GM12878 (cell line): ENCODE data around the gene SLC35F3. TPM values are rescaled to one million over a fixed set of nuclear protein-coding genes. Genes with fewer than 3 reads are reported as not detected.

Experiments used
- ATF7 ChIP-seq: fragments of 450-650 bp; IDR thresholded peaks from 2 replicates; pipeline ENCODE4 v1.6.1; 2016; ENCODE audit warnings: low read depth, mild to moderate bottlenecking
- ESRRA ChIP-seq: IDR thresholded peaks from 2 replicates; pipeline ENCODE4 v1.6.1; 2012; ENCODE audit warnings: mild to moderate bottlenecking, low read length, improper control_type of control experiment
- HDGF ChIP-seq: fragments of 450-650 bp; IDR thresholded peaks from 2 replicates; pipeline ENCODE4 v1.6.1; 2016; ENCODE audit warnings: antibody characterized with exemption
- JUNB ChIP-seq: IDR thresholded peaks from 2 replicates; pipeline ENCODE4 v1.6.1; 2016; ENCODE audit warnings: antibody characterized with exemption, mild to moderate bottlenecking
- MXI1 ChIP-seq: fragments of 150-350 bp; IDR thresholded peaks from 2 replicates; pipeline ENCODE4 v1.6.1; 2011; ENCODE audit warnings: low read depth, mild to moderate bottlenecking, inconsistent platforms, low read length, improper control_type of control experiment
- NRF1 ChIP-seq: conservative IDR thresholded peaks from 2 replicates; pipeline ENCODE4 v1.6.1; 2011; ENCODE audit warnings: mild to moderate bottlenecking, low read depth, low read length, improper control_type of control experiment
- POLR2A ChIP-seq: IDR thresholded peaks from 2 replicates; pipeline ENCODE4 v1.6.1; 2011; ENCODE audit warnings: low read depth, mild to moderate bottlenecking, low read length
- RFX5 ChIP-seq: IDR thresholded peaks from 2 replicates; pipeline ENCODE4 v1.6.1; 2011; ENCODE audit warnings: low read depth, low read length, improper control_type of control experiment
- SIX5 ChIP-seq: IDR thresholded peaks from 2 replicates; pipeline ENCODE4 v1.6.1; 2011; ENCODE audit warnings: mild to moderate bottlenecking, low read depth, low read length, moderate library complexity; ENCODE audit not compliant: severe bottlenecking
- SMAD1 ChIP-seq: fragments of 450-650 bp; IDR thresholded peaks from 2 replicates; pipeline ENCODE4 v1.6.1; 2018; ENCODE audit warnings: mild to moderate bottlenecking, low read depth; ENCODE audit not compliant: partially characterized antibody
- SMC3 ChIP-seq: IDR thresholded peaks from 2 replicates; pipeline ENCODE4 v1.6.1; 2011; ENCODE audit warnings: low read length, improper control_type of control experiment, borderline replicate concordance
- SREBF1 ChIP-seq: IDR thresholded peaks from 2 replicates; pipeline ENCODE4 v1.6.1; 2012; ENCODE audit warnings: mild to moderate bottlenecking, low read length
- TAF1 ChIP-seq: IDR thresholded peaks from 2 replicates; pipeline ENCODE4 v1.6.1; 2011; ENCODE audit warnings: mild to moderate bottlenecking, low read depth, low read length, borderline replicate concordance
- WRNIP1 ChIP-seq: IDR thresholded peaks from 2 replicates; pipeline ENCODE4 v1.6.1; 2011; ENCODE audit warnings: low read depth, low read length, improper control_type of control experiment, borderline replicate concordance
- ZNF24 ChIP-seq: fragments of 450-650 bp; IDR thresholded peaks from 2 replicates; pipeline ENCODE4 v1.6.1; 2017; ENCODE audit warnings: antibody characterized with exemption, mild to moderate bottlenecking
- ZNF274 ChIP-seq: IDR thresholded peaks from one replicate; pipeline ENCODE4 v1.8.0; 2011; ENCODE audit not compliant: insufficient read length, insufficient read depth
- ZSCAN29 ChIP-seq: fragments of 450-650 bp; IDR thresholded peaks from 2 replicates; pipeline ENCODE4 v1.6.1; 2017; ENCODE audit warnings: mild to moderate bottlenecking, moderate library complexity
- ZZZ3 ChIP-seq: IDR thresholded peaks from 2 replicates; pipeline ENCODE4 v1.6.1; 2011; ENCODE audit warnings: low read depth; ENCODE audit not compliant: control insufficient read depth, insufficient read length
- polyA plus RNA-seq, 11 experiments: library from polyadenylated mRNA; depleted of rRNA in 4 of 11; unstranded in 6 of 11; stranded (reverse) in 5 of 11; fragments of >200 nt; fragmentation: Nextera tagmentation in 4 of 11; fragmentation: Illumina TruSeq in 1 of 11; extraction: Ambion mirVana in 4 of 11; extraction: Trizol in 1 of 11; gene quantifications; 1 replicate in 1 of 11; 2 replicates in 10 of 11; pipeline versions ENCODE4 v1.2.1 to v1.2.3, GENCODE V29; 2011 to 2016; ENCODE audit warnings: inconsistent platforms in 2 of 11, missing spikeins in 2 of 11, low read depth in 1 of 11
- total RNA-seq, 4 experiments: library from RNA; depleted of rRNA in 3 of 4; stranded (reverse); fragments of >200 nt in 3 of 4; fragmentation: Illumina TruSeq in 1 of 4; extraction: Trizol in 1 of 4; gene quantifications; 2 replicates each; pipeline versions ENCODE4 v1.2.1 to v1.2.3, GENCODE V29; 2013 to 2021
- TF ChIP-seq, protein P1 (sequence below), 3 experiments: IDR thresholded peaks in 2 of 3; conservative IDR thresholded peaks in 1 of 3; 2 replicates each; pipeline ENCODE4 v1.5.1; 2011; ENCODE audit warnings: low read depth in 3 of 3, low read length in 3 of 3, mild to moderate bottlenecking in 3 of 3, control low read depth in 2 of 3, moderate library complexity in 2 of 3, inconsistent platforms in 1 of 3, mixed read lengths in 1 of 3; ENCODE audit not compliant: control insufficient read depth in 2 of 3, insufficient read depth in 1 of 3; ENCODE audit errors: extremely low read depth in 1 of 3
- TF ChIP-seq, protein P2 (sequence below): IDR thresholded peaks from 2 replicates; pipeline ENCODE4 v1.6.1; 2012; ENCODE audit warnings: low read depth, low read length, improper control_type of control experiment
- TF ChIP-seq, protein P3 (sequence below): fragments of 450-650 bp; formaldehyde crosslinking; IDR thresholded peaks from 2 replicates; pipeline ENCODE4 v1.4.0; 2022; ENCODE audit warnings: mild to moderate bottlenecking, moderate library complexity
- TF ChIP-seq, protein P4 (sequence below): fragments of 450-650 bp; formaldehyde crosslinking; IDR thresholded peaks from 2 replicates; pipeline ENCODE4 v1.5.0; 2022; ENCODE audit warnings: mild to moderate bottlenecking, missing genetic modification characterization

Gene SLC35F3
- total and polyA plus RNA-seq, 10 of the 15 experiments (the other 5 are each of a cell fraction or from before 2014, with no cell fraction given), result 1.0 to 8.6 (median 5.7) TPM

DNA sequence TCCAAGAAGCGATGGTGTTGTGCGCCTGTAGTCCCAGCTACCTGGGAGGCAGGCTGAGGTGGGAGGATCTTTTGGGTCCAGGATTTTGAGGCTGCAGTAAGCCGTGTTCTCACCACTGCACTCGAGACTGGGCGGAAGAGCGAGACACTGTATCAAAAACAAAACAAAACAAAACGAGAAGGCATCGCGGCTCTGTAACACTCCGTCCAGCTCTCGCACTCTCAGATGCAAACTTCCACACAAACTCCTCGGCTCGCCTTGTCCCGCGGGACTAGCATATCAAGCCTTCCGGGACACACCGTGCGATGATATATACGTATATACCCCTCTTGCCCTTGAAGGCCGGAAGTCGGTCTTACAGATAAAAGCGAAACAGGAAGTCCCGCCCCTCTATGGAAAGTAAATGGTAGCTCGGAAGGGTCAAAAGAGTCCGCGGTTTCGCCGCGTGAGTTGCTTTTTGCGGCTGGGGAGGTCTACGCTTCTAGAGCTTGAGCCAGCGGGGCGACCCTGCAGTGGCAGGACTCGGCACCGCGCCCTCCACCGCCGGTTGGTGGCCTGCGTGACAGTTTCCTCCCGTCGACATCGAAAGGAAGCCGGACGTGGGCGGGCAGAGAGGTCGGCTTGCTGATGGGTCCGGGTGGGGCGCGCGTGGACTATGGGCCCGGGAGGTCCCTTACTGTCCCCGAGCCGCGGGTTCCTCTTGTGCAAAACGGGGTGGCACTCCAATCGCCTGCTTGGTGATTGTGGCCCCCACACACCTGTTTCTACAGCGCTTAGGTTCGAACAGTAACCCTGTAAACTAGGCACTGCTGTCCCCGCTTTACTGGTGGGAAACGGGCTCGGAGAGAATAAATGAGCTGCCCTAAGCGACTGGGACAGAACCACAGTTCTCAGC, 468.8 kb downstream of the SLC35F3 start, which contains the start of gene COA6 (continued):
- TF ChIP-seq MXI1, result peak; percentile 47
- no peak; the same call in 1 of the 2 replicates for TF ChIP-seq SMC3
- TF ChIP-seq JUNB, result no peak; the same call in 1 of the 2 replicates
- TF ChIP-seq ATF7, result peak; percentile 71
- TF ChIP-seq ZZZ3, result no peak
- TF ChIP-seq NRF1, result no peak
- peak; percentile 28; the same call in 1 of the 2 replicates for TF ChIP-seq SREBF1
- TF ChIP-seq, protein P1, sequence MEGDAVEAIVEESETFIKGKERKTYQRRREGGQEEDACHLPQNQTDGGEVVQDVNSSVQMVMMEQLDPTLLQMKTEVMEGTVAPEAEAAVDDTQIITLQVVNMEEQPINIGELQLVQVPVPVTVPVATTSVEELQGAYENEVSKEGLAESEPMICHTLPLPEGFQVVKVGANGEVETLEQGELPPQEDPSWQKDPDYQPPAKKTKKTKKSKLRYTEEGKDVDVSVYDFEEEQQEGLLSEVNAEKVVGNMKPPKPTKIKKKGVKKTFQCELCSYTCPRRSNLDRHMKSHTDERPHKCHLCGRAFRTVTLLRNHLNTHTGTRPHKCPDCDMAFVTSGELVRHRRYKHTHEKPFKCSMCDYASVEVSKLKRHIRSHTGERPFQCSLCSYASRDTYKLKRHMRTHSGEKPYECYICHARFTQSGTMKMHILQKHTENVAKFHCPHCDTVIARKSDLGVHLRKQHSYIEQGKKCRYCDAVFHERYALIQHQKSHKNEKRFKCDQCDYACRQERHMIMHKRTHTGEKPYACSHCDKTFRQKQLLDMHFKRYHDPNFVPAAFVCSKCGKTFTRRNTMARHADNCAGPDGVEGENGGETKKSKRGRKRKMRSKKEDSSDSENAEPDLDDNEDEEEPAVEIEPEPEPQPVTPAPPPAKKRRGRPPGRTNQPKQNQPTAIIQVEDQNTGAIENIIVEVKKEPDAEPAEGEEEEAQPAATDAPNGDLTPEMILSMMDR (IDR thresholded peaks at IDR 0.05 in 2 of 3, conservative IDR thresholded peaks at IDR 0.05 in 1 of 3; ENCODE audit: control insufficient read depth in 2 of 3, extremely low read depth in 1 of 3, insufficient read depth in 1 of 3, low read depth in 3 of 3, low read length in 3 of 3), result no peak; a peak in 1 of 6 replicates
- TF ChIP-seq TAF1, result peak; percentile 78
- TF ChIP-seq SMAD1, result peak; percentile 83
- no peak for TF ChIP-seq ZNF274
- TF ChIP-seq HDGF, result peak; percentile 68; the same call in 1 of the 2 replicates
- TF ChIP-seq POLR2A, result peak; percentile 90
- TF ChIP-seq SIX5, result no peak
- TF ChIP-seq ZSCAN29, result peak; percentile 69
- TF ChIP-seq, protein P2, sequence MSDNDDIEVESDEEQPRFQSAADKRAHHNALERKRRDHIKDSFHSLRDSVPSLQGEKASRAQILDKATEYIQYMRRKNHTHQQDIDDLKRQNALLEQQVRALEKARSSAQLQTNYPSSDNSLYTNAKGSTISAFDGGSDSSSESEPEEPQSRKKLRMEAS, result peak; percentile 73; the same call in 1 of the 2 replicates
- TF ChIP-seq ESRRA, result peak; percentile 97
- TF ChIP-seq ZNF24, result peak; percentile 60
- TF ChIP-seq RFX5, result no peak
- TF ChIP-seq, protein P3, sequence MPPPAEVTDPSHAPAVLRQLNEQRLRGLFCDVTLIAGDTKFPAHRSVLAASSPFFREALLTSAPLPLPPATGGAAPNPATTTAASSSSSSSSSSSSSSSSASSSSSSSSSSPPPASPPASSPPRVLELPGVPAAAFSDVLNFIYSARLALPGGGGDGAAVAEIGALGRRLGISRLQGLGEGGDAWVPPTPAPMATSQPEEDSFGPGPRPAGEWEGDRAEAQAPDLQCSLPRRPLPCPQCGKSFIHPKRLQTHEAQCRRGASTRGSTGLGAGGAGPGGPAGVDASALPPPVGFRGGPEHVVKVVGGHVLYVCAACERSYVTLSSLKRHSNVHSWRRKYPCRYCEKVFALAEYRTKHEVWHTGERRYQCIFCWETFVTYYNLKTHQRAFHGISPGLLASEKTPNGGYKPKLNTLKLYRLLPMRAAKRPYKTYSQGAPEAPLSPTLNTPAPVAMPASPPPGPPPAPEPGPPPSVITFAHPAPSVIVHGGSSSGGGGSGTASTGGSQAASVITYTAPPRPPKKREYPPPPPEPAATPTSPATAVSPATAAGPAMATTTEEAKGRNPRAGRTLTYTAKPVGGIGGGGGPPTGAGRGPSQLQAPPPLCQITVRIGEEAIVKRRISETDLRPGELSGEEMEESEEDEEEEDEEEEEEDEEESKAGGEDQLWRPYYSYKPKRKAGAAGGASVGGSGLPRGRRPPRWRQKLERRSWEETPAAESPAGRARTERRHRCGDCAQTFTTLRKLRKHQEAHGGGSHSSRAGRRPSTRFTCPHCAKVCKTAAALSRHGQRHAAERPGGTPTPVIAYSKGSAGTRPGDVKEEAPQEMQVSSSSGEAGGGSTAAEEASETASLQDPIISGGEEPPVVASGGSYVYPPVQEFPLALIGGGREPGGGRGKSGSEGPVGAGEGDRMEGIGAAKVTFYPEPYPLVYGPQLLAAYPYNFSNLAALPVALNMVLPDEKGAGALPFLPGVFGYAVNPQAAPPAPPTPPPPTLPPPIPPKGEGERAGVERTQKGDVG (CRISPR knock-in tag), result no peak
- TF ChIP-seq WRNIP1, result no peak
- TF ChIP-seq, protein P4, sequence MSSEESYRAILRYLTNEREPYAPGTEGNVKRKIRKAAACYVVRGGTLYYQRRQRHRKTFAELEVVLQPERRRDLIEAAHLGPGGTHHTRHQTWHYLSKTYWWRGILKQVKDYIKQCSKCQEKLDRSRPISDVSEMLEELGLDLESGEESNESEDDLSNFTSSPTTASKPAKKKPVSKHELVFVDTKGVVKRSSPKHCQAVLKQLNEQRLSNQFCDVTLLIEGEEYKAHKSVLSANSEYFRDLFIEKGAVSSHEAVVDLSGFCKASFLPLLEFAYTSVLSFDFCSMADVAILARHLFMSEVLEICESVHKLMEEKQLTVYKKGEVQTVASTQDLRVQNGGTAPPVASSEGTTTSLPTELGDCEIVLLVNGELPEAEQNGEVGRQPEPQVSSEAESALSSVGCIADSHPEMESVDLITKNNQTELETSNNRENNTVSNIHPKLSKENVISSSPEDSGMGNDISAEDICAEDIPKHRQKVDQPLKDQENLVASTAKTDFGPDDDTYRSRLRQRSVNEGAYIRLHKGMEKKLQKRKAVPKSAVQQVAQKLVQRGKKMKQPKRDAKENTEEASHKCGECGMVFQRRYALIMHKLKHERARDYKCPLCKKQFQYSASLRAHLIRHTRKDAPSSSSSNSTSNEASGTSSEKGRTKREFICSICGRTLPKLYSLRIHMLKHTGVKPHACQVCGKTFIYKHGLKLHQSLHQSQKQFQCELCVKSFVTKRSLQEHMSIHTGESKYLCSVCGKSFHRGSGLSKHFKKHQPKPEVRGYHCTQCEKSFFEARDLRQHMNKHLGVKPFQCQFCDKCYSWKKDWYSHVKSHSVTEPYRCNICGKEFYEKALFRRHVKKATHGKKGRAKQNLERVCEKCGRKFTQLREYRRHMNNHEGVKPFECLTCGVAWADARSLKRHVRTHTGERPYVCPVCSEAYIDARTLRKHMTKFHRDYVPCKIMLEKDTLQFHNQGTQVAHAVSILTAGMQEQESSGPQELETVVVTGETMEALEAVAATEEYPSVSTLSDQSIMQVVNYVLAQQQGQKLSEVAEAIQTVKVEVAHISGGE (CRISPR knock-in tag), result peak; percentile 92
